ENCODE results near the gene VAV2.

VAV2 gene

GRCh38 chr9:134003237-134003636 is 11.1 kb upstream of the VAV2 start:
- TF ChIP-seq CREB1 (IDR thresholded peaks at IDR 0.05; ENCODE audit: low read depth) (no peak), TAF1 (IDR thresholded peaks at IDR 0.05; ENCODE audit: low read depth) (no peak), YY1 (IDR thresholded peaks at IDR 0.05; ENCODE audit: low read depth) (no peak), EGR1 (IDR thresholded peaks at IDR 0.05) (no peak), NFIC (IDR thresholded peaks at IDR 0.05) (no peak), FOXM1 (IDR thresholded peaks at IDR 0.05; ENCODE audit: borderline replicate concordance, low read depth) (no peak)
- TF ChIP-seq, protein P1, sequence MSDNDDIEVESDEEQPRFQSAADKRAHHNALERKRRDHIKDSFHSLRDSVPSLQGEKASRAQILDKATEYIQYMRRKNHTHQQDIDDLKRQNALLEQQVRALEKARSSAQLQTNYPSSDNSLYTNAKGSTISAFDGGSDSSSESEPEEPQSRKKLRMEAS (IDR thresholded peaks at IDR 0.05): no peak

GRCh38 chr9:134002796-134003195 is 10.7 kb upstream of the VAV2 start:
- TF ChIP-seq EGR1 (IDR thresholded peaks at IDR 0.05) (no peak), ZBTB7A (IDR thresholded peaks at IDR 0.05; ENCODE audit: low read depth) (no peak), REST (IDR thresholded peaks at IDR 0.05; ENCODE audit: low read depth) (no peak), TEAD4 (IDR thresholded peaks at IDR 0.05) (no peak), NFIC (IDR thresholded peaks at IDR 0.05) (no peak), TAF1 (IDR thresholded peaks at IDR 0.05; ENCODE audit: low read depth) (no peak), YY1 (IDR thresholded peaks at IDR 0.05; ENCODE audit: low read depth) (no peak), CREB1 (IDR thresholded peaks at IDR 0.05; ENCODE audit: low read depth) (no peak), FOXM1 (IDR thresholded peaks at IDR 0.05; ENCODE audit: borderline replicate concordance, low read depth) (no peak), TCF12 (IDR thresholded peaks at IDR 0.05; ENCODE audit: low read depth) (no peak), RAD21 (IDR thresholded peaks at IDR 0.05; ENCODE audit: low read depth) (no peak), EP300 (IDR thresholded peaks at IDR 0.05; ENCODE audit: borderline replicate concordance) (no peak), CEBPB (IDR thresholded peaks at IDR 0.05) (no peak)
- TF ChIP-seq, protein P1 (IDR thresholded peaks at IDR 0.05): no peak
- TF ChIP-seq, protein P2, sequence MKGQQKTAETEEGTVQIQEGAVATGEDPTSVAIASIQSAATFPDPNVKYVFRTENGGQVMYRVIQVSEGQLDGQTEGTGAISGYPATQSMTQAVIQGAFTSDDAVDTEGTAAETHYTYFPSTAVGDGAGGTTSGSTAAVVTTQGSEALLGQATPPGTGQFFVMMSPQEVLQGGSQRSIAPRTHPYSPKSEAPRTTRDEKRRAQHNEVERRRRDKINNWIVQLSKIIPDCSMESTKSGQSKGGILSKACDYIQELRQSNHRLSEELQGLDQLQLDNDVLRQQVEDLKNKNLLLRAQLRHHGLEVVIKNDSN (IDR thresholded peaks at IDR 0.05): no peak

DNA sequence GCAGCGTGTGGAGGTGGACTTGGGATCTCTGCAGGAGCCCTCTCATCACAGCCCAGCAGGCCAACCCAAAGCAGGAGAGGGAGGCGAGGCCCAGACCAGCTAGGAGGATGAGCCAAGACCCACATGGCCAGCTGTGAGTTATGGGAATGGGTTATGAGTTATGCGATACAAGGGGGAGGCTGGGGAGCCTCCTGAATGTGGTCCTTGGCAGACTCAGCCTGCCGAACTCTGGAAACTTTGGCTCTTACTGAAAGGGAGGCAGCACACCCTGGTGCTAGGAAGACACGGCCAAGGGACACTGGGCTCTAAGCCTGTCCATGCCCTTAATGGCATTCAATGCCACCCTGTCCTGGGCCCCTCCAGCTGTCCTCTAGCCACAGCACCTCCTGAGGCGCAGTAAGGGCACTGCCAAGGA is 7.7 kb upstream of the VAV2 start:
- TF ChIP-seq, protein P1 (IDR thresholded peaks at IDR 0.05): no peak
- TF ChIP-seq YY1 (IDR thresholded peaks at IDR 0.05; ENCODE audit: low read depth) (no peak), TEAD4 (IDR thresholded peaks at IDR 0.05) (no peak), TCF12 (IDR thresholded peaks at IDR 0.05; ENCODE audit: low read depth) (no peak), CREB1 (IDR thresholded peaks at IDR 0.05; ENCODE audit: low read depth) (no peak), CEBPB (IDR thresholded peaks at IDR 0.05) (no peak), REST (IDR thresholded peaks at IDR 0.05; ENCODE audit: low read depth) (no peak), RAD21 (IDR thresholded peaks at IDR 0.05; ENCODE audit: low read depth) (no peak), EP300 (IDR thresholded peaks at IDR 0.05; ENCODE audit: borderline replicate concordance) (no peak), TAF1 (IDR thresholded peaks at IDR 0.05; ENCODE audit: low read depth) (no peak), FOXM1 (IDR thresholded peaks at IDR 0.05; ENCODE audit: borderline replicate concordance, low read depth) (no peak), NFIC (IDR thresholded peaks at IDR 0.05) (no peak), ZBTB7A (IDR thresholded peaks at IDR 0.05; ENCODE audit: low read depth) (no peak)
- TF ChIP-seq, protein P2 (IDR thresholded peaks at IDR 0.05): no peak

DNA sequence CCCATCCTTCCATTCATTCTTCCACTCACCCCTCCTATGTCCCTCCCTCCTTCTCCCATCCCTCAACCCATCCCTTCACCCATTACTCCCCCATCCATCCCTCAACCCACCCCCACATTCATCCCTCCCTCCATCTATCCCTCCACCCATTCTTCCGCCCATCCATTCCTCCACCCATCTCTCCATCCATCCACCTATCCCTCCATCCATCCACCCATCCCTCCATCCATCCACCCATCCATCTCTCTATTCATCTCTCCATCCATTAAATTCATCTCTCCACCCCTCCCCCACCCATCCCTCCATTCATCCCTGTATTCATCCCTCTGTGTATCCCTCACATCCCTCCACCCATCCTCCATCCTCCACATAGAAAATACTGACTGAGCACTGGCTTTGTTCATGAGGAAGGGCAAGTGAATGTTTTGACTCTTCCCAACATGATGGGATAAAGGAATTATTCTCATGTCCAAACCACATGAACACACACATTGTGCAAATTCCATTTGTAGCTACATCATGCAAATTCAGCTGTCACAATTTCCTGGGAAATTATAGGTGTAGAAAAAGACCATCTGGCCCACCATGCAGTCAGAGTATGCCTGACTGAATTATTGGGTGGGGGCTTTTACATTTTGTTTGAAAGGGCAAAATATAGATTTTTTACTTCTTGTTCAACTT is 6.9 kb upstream of the VAV2 start:
- no peak for TF ChIP-seq TEAD4 (IDR thresholded peaks at IDR 0.05)
- TF ChIP-seq ZBTB7A (IDR thresholded peaks at IDR 0.05; ENCODE audit: low read depth): no peak
- TF ChIP-seq TAF1 (IDR thresholded peaks at IDR 0.05; ENCODE audit: low read depth): no peak
- no peak for TF ChIP-seq FOXM1 (IDR thresholded peaks at IDR 0.05; ENCODE audit: borderline replicate concordance, low read depth)
- no peak for TF ChIP-seq NFIC (IDR thresholded peaks at IDR 0.05)
- no peak for TF ChIP-seq EP300 (IDR thresholded peaks at IDR 0.05; ENCODE audit: borderline replicate concordance)
- no peak for TF ChIP-seq CREB1 (IDR thresholded peaks at IDR 0.05; ENCODE audit: low read depth)
- TF ChIP-seq, protein P1 (IDR thresholded peaks at IDR 0.05): no peak
- TF ChIP-seq YY1 (IDR thresholded peaks at IDR 0.05; ENCODE audit: low read depth): no peak
- no peak for TF ChIP-seq REST (IDR thresholded peaks at IDR 0.05; ENCODE audit: low read depth)
- TF ChIP-seq RAD21 (IDR thresholded peaks at IDR 0.05; ENCODE audit: low read depth): no peak
- TF ChIP-seq, protein P2 (IDR thresholded peaks at IDR 0.05): no peak
- no peak for TF ChIP-seq TCF12 (IDR thresholded peaks at IDR 0.05; ENCODE audit: low read depth)
- TF ChIP-seq CEBPB (IDR thresholded peaks at IDR 0.05): no peak
- no peak for TF ChIP-seq EGR1 (IDR thresholded peaks at IDR 0.05)
